OCI-LY1 (cell line): ENCODE results near the gene TREH.

ENCODE experiments used
- EZH2 ChIP-seq: fragments of 200-600 bp; sonication (generic), shearing (Covaris generic); IDR thresholded peaks from 2 replicates; pipeline ENCODE4 v1.8.0; 2017; ENCODE audit warnings: borderline replicate concordance, mixed run types, mild to moderate bottlenecking, antibody characterized with exemption, low read length, moderate library complexity, mixed read lengths
- TF ChIP-seq, protein P1 (sequence below): fragments of 200-600 bp; sonication (generic), shearing (Covaris generic); IDR thresholded peaks from 2 replicates; pipeline ENCODE4 v1.5.1; 2017; ENCODE audit warnings: mild to moderate bottlenecking, antibody characterized with exemption, low read length, moderate library complexity, mixed read lengths

DNA sequence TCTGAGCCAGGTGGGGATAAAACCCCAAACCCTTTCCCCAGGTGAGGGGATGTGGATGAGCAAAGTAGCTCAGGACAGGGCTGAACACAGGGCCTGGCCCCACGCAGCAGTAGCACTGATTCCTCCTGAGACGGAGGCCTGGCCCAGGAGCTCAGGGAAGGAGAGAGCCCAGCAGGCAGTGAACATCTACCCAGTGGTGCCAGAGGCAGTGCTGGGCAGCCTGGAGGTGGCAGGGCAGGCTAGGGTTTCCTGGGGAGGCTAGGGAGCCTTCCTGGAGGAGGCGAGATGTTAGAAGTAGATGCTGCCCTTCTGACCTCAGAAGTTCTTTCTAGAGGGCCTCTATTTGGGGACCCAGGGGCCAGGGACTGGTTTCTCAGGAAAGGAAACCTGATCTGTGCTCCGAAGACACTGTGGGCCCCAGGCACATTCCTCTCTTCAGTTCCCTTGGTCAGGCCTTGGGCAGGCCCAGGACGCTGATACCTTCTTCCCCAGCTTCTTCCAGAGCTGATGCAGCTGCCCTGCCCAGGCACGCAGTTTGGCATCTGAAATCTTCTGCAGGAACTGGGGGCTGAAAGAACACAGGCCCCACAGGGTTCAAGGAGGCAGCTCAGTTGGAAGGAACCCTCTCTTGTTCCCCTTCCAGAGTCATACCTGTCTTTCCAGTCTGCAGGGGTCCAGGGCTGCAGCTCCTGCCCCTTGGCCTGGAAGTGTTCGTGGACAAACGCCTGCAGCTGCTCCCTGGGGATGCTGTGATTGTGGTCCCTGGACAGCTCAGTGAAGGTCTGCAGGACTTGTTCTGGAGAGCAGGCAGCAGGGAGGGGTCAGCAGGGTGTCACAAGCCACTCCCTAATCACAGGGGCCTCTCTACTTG, 16.8 kb downstream of the TREH start:
- TF ChIP-seq, protein P1, sequence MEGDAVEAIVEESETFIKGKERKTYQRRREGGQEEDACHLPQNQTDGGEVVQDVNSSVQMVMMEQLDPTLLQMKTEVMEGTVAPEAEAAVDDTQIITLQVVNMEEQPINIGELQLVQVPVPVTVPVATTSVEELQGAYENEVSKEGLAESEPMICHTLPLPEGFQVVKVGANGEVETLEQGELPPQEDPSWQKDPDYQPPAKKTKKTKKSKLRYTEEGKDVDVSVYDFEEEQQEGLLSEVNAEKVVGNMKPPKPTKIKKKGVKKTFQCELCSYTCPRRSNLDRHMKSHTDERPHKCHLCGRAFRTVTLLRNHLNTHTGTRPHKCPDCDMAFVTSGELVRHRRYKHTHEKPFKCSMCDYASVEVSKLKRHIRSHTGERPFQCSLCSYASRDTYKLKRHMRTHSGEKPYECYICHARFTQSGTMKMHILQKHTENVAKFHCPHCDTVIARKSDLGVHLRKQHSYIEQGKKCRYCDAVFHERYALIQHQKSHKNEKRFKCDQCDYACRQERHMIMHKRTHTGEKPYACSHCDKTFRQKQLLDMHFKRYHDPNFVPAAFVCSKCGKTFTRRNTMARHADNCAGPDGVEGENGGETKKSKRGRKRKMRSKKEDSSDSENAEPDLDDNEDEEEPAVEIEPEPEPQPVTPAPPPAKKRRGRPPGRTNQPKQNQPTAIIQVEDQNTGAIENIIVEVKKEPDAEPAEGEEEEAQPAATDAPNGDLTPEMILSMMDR: no peak
- no peak for TF ChIP-seq EZH2
